HepG2 (cell line): ENCODE data around the gene DPPA4.

Experiments used
- CBX2 ChIP-seq, 2 experiments: fragments of 200-600 bp in 1 of 2; sonication (generic); formaldehyde crosslinking in 1 of 2; IDR thresholded peaks; 2 replicates each; pipeline versions ENCODE4 v1.7.0 to v1.8.1; 2018 to 2022; ENCODE audit warnings: low read depth in 2 of 2, low read length in 1 of 2, mild to moderate bottlenecking in 1 of 2, missing genetic modification reagents in 1 of 2
- CEBPB ChIP-seq: IDR thresholded peaks from 2 replicates; pipeline ENCODE4 v1.6.1; 2011; ENCODE audit warnings: low read depth, low read length, improper control_type of control experiment, borderline replicate concordance
- GTF2F1 ChIP-seq: fragments of 150-350 bp; IDR thresholded peaks from 2 replicates; pipeline ENCODE4 v1.6.1; 2014; ENCODE audit warnings: low read length
- HNRNPLL ChIP-seq: fragments of 200-400 bp; formaldehyde crosslinking; IDR thresholded peaks from 2 replicates; pipeline ENCODE4 v1.6.1; 2017; ENCODE audit warnings: mild to moderate bottlenecking, low read depth, low read length; ENCODE audit not compliant: poor library complexity, severe bottlenecking
- NR2F6 ChIP-seq, 2 experiments: IDR thresholded peaks; 2 replicates each; pipeline ENCODE4 v1.6.1; 2016; ENCODE audit warnings: antibody characterized with exemption in 1 of 2, mild to moderate bottlenecking in 1 of 2
- POLR2A ChIP-seq, 2 experiments: IDR thresholded peaks; 2 replicates each; pipeline ENCODE4 v1.6.1; 2011; ENCODE audit warnings: low read depth in 2 of 2, low read length in 2 of 2, mild to moderate bottlenecking in 1 of 2, moderate library complexity in 1 of 2; ENCODE audit not compliant: insufficient read depth in 1 of 2
- RFX5 ChIP-seq: IDR thresholded peaks from 2 replicates; pipeline ENCODE4 v1.6.1; 2011; ENCODE audit warnings: low read depth, low read length, improper control_type of control experiment
- SIX1 ChIP-seq: sonication (generic); formaldehyde crosslinking; IDR thresholded peaks from 2 replicates; pipeline ENCODE4 v1.4.0; 2020; ENCODE audit warnings: missing genetic modification reagents, borderline replicate concordance
- SP4 ChIP-seq: sonication (generic); formaldehyde crosslinking; IDR thresholded peaks from 2 replicates; pipeline ENCODE4 v1.8.1; 2023; ENCODE audit warnings: mild to moderate bottlenecking, missing genetic modification reagents
- TCF7L2 ChIP-seq: IDR thresholded peaks from 2 replicates; pipeline ENCODE4 v1.6.1; 2011; ENCODE audit warnings: mild to moderate bottlenecking, low read depth, low read length, moderate library complexity
- TSC22D2 ChIP-seq: sonication (generic); formaldehyde crosslinking; IDR thresholded peaks from 2 replicates; pipeline ENCODE4 v1.5.1; 2020; ENCODE audit warnings: missing genetic modification reagents, mild to moderate bottlenecking, borderline replicate concordance
- ZNF121 ChIP-seq: sonication (generic); formaldehyde crosslinking; IDR thresholded peaks from 2 replicates; pipeline ENCODE4 v1.5.0; 2020; ENCODE audit warnings: mild to moderate bottlenecking, missing genetic modification reagents
- ZNF501 ChIP-seq: sonication (generic); formaldehyde crosslinking; IDR thresholded peaks from 2 replicates; pipeline ENCODE4 v1.5.1; 2020; ENCODE audit warnings: mild to moderate bottlenecking, moderate library complexity, missing genetic modification reagents

DNA sequence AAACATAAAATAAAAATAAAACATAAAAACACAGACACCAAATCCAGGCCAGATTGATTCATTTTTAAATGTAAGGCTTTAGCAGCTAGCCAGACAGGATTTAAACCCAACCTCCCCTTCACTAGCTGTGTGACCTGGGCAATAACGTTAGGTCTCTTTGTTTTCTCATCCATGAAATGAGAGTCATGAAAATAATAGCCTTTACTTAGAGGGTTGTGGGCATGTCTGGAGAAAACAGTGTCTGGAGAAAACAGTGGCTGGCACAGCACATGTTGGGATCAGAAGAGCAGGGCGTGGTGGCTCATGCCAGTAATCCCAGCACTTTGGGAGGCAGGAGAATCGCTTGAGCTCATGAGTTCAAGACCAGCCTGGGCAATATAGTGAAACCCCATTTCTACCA, 1.9 kb upstream of the DPPA4 start:
- TF ChIP-seq HNRNPLL (no peak), RFX5 (no peak), GTF2F1 (no peak), ZNF501 (CRISPR knock-in tag) (no peak), TSC22D2 (CRISPR knock-in tag) (no peak), NR2F6 (IDR thresholded peaks at IDR 0.05) (no peak), NR2F6 (CRISPR knock-in tag; IDR thresholded peaks at IDR 0.05) (no peak), CEBPB (no peak), CBX2 (IDR thresholded peaks at IDR 0.05; ENCODE audit: low read depth, low read length) (no peak), CBX2 (CRISPR knock-in tag; IDR thresholded peaks at IDR 0.05; ENCODE audit: low read depth) (no peak), SP4 (CRISPR knock-in tag) (no peak), SIX1 (CRISPR knock-in tag) (no peak), ZNF121 (CRISPR knock-in tag) (no peak), TCF7L2 (no peak), POLR2A (IDR thresholded peaks at IDR 0.05; ENCODE audit: insufficient read depth in 1 of 2, low read depth in 2 of 2, low read length in 2 of 2) (no peak)
